GM12878 (cell line): ENCODE measurements around the gene ZNF396. TPM values are rescaled to one million over a fixed set of nuclear protein-coding genes. Genes with fewer than 3 reads are reported as not detected.

Experiments used
- ATF7 ChIP-seq: fragments of 450-650 bp; IDR thresholded peaks from 2 replicates; pipeline ENCODE4 v1.6.1; 2016; ENCODE audit warnings: low read depth, mild to moderate bottlenecking
- BCL3 ChIP-seq: IDR thresholded peaks from 2 replicates; pipeline ENCODE4 v1.6.1; 2011; ENCODE audit warnings: borderline replicate concordance, low read depth, mild to moderate bottlenecking, moderate library complexity, low read length; ENCODE audit not compliant: insufficient read depth, poor library complexity, severe bottlenecking
- IRF4 ChIP-seq: IDR thresholded peaks from 2 replicates; pipeline ENCODE4 v1.6.1; 2011; ENCODE audit warnings: low read depth, low read length
- KDM1A ChIP-seq: fragments of 200-600 bp; sonication (generic); IDR thresholded peaks from 2 replicates; pipeline ENCODE4 v1.6.1; 2016; ENCODE audit warnings: borderline replicate concordance
- KLF5 ChIP-seq: fragments of 450-650 bp; IDR thresholded peaks from 2 replicates; pipeline ENCODE4 v1.6.1; 2014; ENCODE audit warnings: mild to moderate bottlenecking; ENCODE audit not compliant: partially characterized antibody
- MAX ChIP-seq: IDR thresholded peaks from 2 replicates; pipeline ENCODE4 v1.6.1; 2012; ENCODE audit warnings: low read depth, low read length, improper control_type of control experiment
- NFYB ChIP-seq: IDR thresholded peaks from 2 replicates; pipeline ENCODE4 v1.6.1; 2011; ENCODE audit warnings: low read depth, mild to moderate bottlenecking, low read length, improper control_type of control experiment, moderate library complexity; ENCODE audit not compliant: insufficient read depth
- NKRF ChIP-seq: fragments of 450-650 bp; conservative IDR thresholded peaks from 2 replicates; pipeline ENCODE4 v1.6.1; 2017; ENCODE audit warnings: mild to moderate bottlenecking, moderate library complexity
- NRF1 ChIP-seq: conservative IDR thresholded peaks from 2 replicates; pipeline ENCODE4 v1.6.1; 2011; ENCODE audit warnings: mild to moderate bottlenecking, low read depth, low read length, improper control_type of control experiment
- PAX8 ChIP-seq: fragments of 450-650 bp; IDR thresholded peaks from 2 replicates; pipeline ENCODE4 v1.6.1; 2017; ENCODE audit warnings: mild to moderate bottlenecking, moderate library complexity
- POLR2AphosphoS2 ChIP-seq: IDR thresholded peaks from 2 replicates; pipeline ENCODE4 v1.6.1; 2011; ENCODE audit warnings: low read depth, mild to moderate bottlenecking, low read length, improper control_type of control experiment, moderate library complexity
- RB1 ChIP-seq: fragments of 450-650 bp; formaldehyde crosslinking; IDR thresholded peaks from 2 replicates; pipeline ENCODE4 v1.6.1; 2017; ENCODE audit warnings: mild to moderate bottlenecking, borderline replicate concordance
- RBBP5 ChIP-seq: fragments of 200-600 bp; sonication (generic); conservative IDR thresholded peaks from 2 replicates; pipeline ENCODE4 v1.6.1; 2016
- STAT3 ChIP-seq: IDR thresholded peaks from 2 replicates; pipeline ENCODE4 v1.6.1; 2011; ENCODE audit warnings: low read depth, low read length, improper control_type of control experiment
- TCF12 ChIP-seq: IDR thresholded peaks from 2 replicates; pipeline ENCODE4 v1.6.1; 2011; ENCODE audit warnings: low read depth, mild to moderate bottlenecking, low read length
- WRNIP1 ChIP-seq: IDR thresholded peaks from 2 replicates; pipeline ENCODE4 v1.6.1; 2011; ENCODE audit warnings: low read depth, low read length, improper control_type of control experiment, borderline replicate concordance
- ZBED1 ChIP-seq: IDR thresholded peaks from 2 replicates; pipeline ENCODE4 v1.6.1; 2016; ENCODE audit warnings: borderline replicate concordance
- ZBTB40 ChIP-seq: fragments of 450-650 bp; IDR thresholded peaks from 2 replicates; pipeline ENCODE4 v1.6.1; 2016; ENCODE audit warnings: mild to moderate bottlenecking, moderate library complexity, borderline replicate concordance
- polyA plus RNA-seq, 11 experiments: library from polyadenylated mRNA; depleted of rRNA in 4 of 11; unstranded in 6 of 11; stranded (reverse) in 5 of 11; fragments of >200 nt; fragmentation: Nextera tagmentation in 4 of 11; fragmentation: Illumina TruSeq in 1 of 11; extraction: Ambion mirVana in 4 of 11; extraction: Trizol in 1 of 11; gene quantifications; 1 replicate in 1 of 11; 2 replicates in 10 of 11; pipeline versions ENCODE4 v1.2.1 to v1.2.3, GENCODE V29; 2011 to 2016; ENCODE audit warnings: inconsistent platforms in 2 of 11, missing spikeins in 2 of 11, low read depth in 1 of 11
- total RNA-seq, 4 experiments: library from RNA; depleted of rRNA in 3 of 4; stranded (reverse); fragments of >200 nt in 3 of 4; fragmentation: Illumina TruSeq in 1 of 4; extraction: Trizol in 1 of 4; gene quantifications; 2 replicates each; pipeline versions ENCODE4 v1.2.1 to v1.2.3, GENCODE V29; 2013 to 2021
- TF ChIP-seq, protein P1 (sequence below): fragments of 450-650 bp; IDR thresholded peaks from 2 replicates; pipeline ENCODE4 v1.6.1; 2017; ENCODE audit warnings: antibody characterized with exemption, mild to moderate bottlenecking, moderate library complexity

The ZNF396 gene
- total and polyA plus RNA-seq, 10 of the 15 experiments (the other 5 are each of a cell fraction or from before 2014, with no cell fraction given), result 0.14 to 0.79 (median 0.47) TPM

- no peak for TF ChIP-seq KDM1A
- 0 out of 2 replicates have a peak, but pooled peaks have one; percentile 19 for TF ChIP-seq RB1
- no peak for TF ChIP-seq NRF1
- no peak for TF ChIP-seq KLF5
- no peak for TF ChIP-seq TCF12
- TF ChIP-seq NFYB, result no peak
- no peak for TF ChIP-seq PAX8
- TF ChIP-seq IRF4, result 0 out of 2 replicates have a peak, but pooled peaks have one; percentile 16
- TF ChIP-seq MAX, result no peak
- TF ChIP-seq BCL3, result no peak
- TF ChIP-seq ATF7, result no peak
- TF ChIP-seq ZBED1, result no peak
- no peak for TF ChIP-seq POLR2AphosphoS2
- TF ChIP-seq STAT3, result no peak
- TF ChIP-seq WRNIP1, result no peak
- no peak for TF ChIP-seq RBBP5
- TF ChIP-seq ZBTB40, result no peak
- TF ChIP-seq, protein P1, sequence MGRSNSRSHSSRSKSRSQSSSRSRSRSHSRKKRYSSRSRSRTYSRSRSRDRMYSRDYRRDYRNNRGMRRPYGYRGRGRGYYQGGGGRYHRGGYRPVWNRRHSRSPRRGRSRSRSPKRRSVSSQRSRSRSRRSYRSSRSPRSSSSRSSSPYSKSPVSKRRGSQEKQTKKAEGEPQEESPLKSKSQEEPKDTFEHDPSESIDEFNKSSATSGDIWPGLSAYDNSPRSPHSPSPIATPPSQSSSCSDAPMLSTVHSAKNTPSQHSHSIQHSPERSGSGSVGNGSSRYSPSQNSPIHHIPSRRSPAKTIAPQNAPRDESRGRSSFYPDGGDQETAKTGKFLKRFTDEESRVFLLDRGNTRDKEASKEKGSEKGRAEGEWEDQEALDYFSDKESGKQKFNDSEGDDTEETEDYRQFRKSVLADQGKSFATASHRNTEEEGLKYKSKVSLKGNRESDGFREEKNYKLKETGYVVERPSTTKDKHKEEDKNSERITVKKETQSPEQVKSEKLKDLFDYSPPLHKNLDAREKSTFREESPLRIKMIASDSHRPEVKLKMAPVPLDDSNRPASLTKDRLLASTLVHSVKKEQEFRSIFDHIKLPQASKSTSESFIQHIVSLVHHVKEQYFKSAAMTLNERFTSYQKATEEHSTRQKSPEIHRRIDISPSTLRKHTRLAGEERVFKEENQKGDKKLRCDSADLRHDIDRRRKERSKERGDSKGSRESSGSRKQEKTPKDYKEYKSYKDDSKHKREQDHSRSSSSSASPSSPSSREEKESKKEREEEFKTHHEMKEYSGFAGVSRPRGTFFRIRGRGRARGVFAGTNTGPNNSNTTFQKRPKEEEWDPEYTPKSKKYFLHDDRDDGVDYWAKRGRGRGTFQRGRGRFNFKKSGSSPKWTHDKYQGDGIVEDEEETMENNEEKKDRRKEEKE, result no peak
- no peak for TF ChIP-seq NKRF
Observed at GRCh38 chr18:35386600-35387100, 9.5 kb upstream of the ZNF396 start (continued).
